Left ventricle myocardium inferior (tissue), 1 donor: ENCODE measurements around the gene FAM184B. TPM values are rescaled to one million over a fixed set of nuclear protein-coding genes. Genes with fewer than 3 reads are reported as not detected.

Experiments
- DNase-seq: peaks from one replicate; pipeline ENCODE4 v3.0.0-alpha.2; 2020
- H3K27ac ChIP-seq: fragments of 200-600 bp; replicated peaks from 2 replicates; pipeline ENCODE4 v1.8.0; 2021
- H3K27me3 ChIP-seq: fragments of 200-600 bp; 2 replicates; pipeline ENCODE4 v1.8.0; 2021; ENCODE audit warnings: low read depth
- H3K36me3 ChIP-seq: fragments of 200-600 bp; 2 replicates; pipeline ENCODE4 v1.8.0; 2021
- H3K4me1 ChIP-seq: fragments of 200-600 bp; 2 replicates; pipeline ENCODE4 v1.8.0; 2021
- H3K4me3 ChIP-seq: fragments of 200-600 bp; 2 replicates; pipeline ENCODE4 v1.8.0; 2021; ENCODE audit warnings: mild to moderate bottlenecking, moderate library complexity
- H3K9me3 ChIP-seq: fragments of 200-600 bp; replicated peaks from 2 replicates; pipeline ENCODE4 v1.8.0; 2021
- CTCF ChIP-seq: fragments of 200-600 bp; IDR thresholded peaks from 2 replicates; pipeline ENCODE4 v1.8.0; 2021; ENCODE audit warnings: antibody characterized with exemption, mild to moderate bottlenecking, borderline replicate concordance
- intact Hi-C: fragments of 100-400 bp; cut with micrococcal nuclease; formaldehyde crosslinking; loops from one replicate; pipeline ENCODE4 v1.11.0; 2022
- total RNA-seq: library from RNA; stranded (reverse); fragmentation: NEBNext Ultra II Directional; extraction: Animal tissue kit (Norgen Biotek cat#: 25700); gene quantifications from one replicate; pipeline ENCODE4 v1.2.1, GENCODE V29; 2021
- donor health status: DM: no; HTN: yes; CAD: no; lungs with severe emphysema.

FAM184B gene
- total RNA-seq, 1 donor from 2014 or later = not detected

- Histone ChIP-seq H3K27me3 (no peaks in the 10 kb centered on the region), H3K36me3 (peaks cover 85% of the 10 kb centered on the region), H3K4me3 (no peak overlapping the region), H3K4me1 (peaks cover 46% of the 10 kb centered on the region), H3K27ac (no peak overlapping the region), H3K9me3 (no peaks in the 10 kb centered on the region)
- DNase-seq = no peak
- no peak for TF ChIP-seq CTCF
- intact Hi-C loops = no loop called here
These were observed 197.5 kb downstream of the FAM184B start for GRCh38 chr4:17583941-17584340.

GRCh38 chr4:17583276-17583675 is 198.1 kb downstream of the FAM184B start:
- no peak for TF ChIP-seq CTCF
- no peak for DNase-seq
- H3K4me3 ChIP-seq = no peak overlapping the region
- no peaks in the 10 kb centered on the region for H3K27me3 ChIP-seq
- H3K27ac ChIP-seq = no peak overlapping the region
- no peaks in the 10 kb centered on the region for H3K9me3 ChIP-seq
- H3K4me1 ChIP-seq = peaks cover 52% of the 10 kb centered on the region
- intact Hi-C loops = no loop called here
- H3K36me3 ChIP-seq = peaks cover 78% of the 10 kb centered on the region

DNA sequence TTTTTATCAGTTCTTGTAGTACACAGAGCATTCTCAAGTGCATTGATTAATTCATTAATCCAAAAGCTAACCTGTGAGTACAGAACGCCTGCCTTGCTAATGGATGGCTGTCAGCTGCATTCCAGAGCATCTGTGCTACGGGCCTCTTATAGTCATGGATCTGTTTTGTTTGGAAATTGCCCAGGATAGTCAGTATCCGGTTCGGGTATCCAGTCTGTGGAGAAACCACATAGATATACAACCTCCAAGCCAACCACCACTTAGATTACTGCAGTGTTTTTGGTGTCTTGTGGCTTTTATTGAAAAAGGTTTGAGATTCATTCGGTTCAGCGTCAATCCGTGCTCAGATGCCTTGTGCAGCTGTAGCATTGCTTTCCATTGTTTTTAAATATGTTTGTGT is 200.5 kb downstream of the FAM184B start:
- intact Hi-C loops = no loop called here
- peak overlapping the region; percentile 29 for H3K4me3 ChIP-seq
- peaks cover 62% of the 10 kb centered on the region for H3K4me1 ChIP-seq
- no peak for DNase-seq
- peaks cover 56% of the 10 kb centered on the region for H3K36me3 ChIP-seq
- no peaks in the 10 kb centered on the region for H3K27me3 ChIP-seq
- H3K27ac ChIP-seq = peak overlapping the region; percentile 98
- no peaks in the 10 kb centered on the region for H3K9me3 ChIP-seq
- TF ChIP-seq CTCF = no peak

Other genes starting within 250 kb of the FAM184B start
- gene LAP3, start 204.4 kb downstream of the FAM184B start, total RNA-seq = 52.7 TPM
- gene MED28, start 167.0 kb downstream of the FAM184B start, total RNA-seq = 18.1 TPM
- 14.5 TPM for gene DCAF16, start 29.1 kb upstream of the FAM184B start, total RNA-seq
- gene NCAPG, start 29.4 kb upstream of the FAM184B start, total RNA-seq = 0.38 TPM
- 5.3 TPM for gene LCORL, start 240.1 kb upstream of the FAM184B start, total RNA-seq